ENCODE measurements around the gene MUC20. TPM values are rescaled to one million over a fixed set of nuclear protein-coding genes. Genes with fewer than 3 reads are reported as not detected.
"Not testable (repeated sequence)": the region's sequence is repeated elsewhere in the genome, so short reads cannot be mapped to it uniquely, and the experiment has no call there.

Gene MUC20
- total RNA-seq, 1 donor from 2014 or later: 0.17 TPM

DNA sequence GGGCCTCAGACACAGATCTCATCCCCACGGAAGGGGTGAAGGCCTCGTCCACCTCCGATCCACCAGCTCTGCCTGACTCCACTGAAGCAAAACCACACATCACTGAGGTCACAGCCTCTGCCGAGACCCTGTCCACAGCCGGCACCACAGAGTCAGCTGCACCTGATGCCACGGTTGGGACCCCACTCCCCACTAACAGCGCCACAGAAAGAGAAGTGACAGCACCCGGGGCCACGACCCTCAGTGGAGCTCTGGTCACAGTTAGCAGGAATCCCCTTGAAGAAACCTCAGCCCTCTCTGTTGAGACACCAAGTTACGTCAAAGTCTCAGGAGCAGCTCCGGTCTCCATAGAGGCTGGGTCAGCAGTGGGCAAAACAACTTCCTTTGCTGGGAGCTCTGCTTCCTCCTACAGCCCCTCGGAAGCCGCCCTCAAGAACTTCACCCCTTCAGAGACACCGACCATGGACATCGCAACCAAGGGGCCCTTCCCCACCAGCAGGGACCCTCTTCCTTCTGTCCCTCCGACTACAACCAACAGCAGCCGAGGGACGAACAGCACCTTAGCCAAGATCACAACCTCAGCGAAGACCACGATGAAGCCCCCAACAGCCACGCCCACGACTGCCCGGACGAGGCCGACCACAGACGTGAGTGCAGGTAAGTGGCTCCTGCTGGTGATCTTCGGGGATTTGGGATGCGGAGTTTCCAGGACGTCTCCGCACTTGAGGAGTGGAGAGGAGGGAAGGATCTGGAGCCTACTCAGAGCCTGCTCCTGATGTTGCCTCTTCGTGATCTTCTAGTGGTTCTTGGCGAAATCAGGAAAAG, 5.3 kb downstream of the MUC20 start:
- Mint-ChIP-seq H3K27ac (peak overlapping the region; percentile 81), H3K4me1 (peaks cover 23% of the 10 kb centered on the region)
- H3K27ac ChIP-seq; H3K36me3 Mint-ChIP-seq; H3K9me3 ChIP-seq (ENCODE audit: low read depth); H3K9ac ChIP-seq; H3K4me3 Mint-ChIP-seq; H3K4me3 ChIP-seq; H3K4me1 ChIP-seq; H3K9me3 Mint-ChIP-seq; H3K4me2 ChIP-seq; H4K20me1 ChIP-seq (ENCODE audit: low read depth); H3F3A ChIP-seq (ENCODE audit: low read depth); DNase-seq (ENCODE audit: low spot score); H3K27me3 ChIP-seq; H3K79me2 ChIP-seq (ENCODE audit: low read depth); H2AFZ ChIP-seq (replicated peaks); H3K36me3 ChIP-seq; H3K27me3 Mint-ChIP-seq (ENCODE audit: insufficient read depth, low read depth): not testable (repeated sequence)

DNA sequence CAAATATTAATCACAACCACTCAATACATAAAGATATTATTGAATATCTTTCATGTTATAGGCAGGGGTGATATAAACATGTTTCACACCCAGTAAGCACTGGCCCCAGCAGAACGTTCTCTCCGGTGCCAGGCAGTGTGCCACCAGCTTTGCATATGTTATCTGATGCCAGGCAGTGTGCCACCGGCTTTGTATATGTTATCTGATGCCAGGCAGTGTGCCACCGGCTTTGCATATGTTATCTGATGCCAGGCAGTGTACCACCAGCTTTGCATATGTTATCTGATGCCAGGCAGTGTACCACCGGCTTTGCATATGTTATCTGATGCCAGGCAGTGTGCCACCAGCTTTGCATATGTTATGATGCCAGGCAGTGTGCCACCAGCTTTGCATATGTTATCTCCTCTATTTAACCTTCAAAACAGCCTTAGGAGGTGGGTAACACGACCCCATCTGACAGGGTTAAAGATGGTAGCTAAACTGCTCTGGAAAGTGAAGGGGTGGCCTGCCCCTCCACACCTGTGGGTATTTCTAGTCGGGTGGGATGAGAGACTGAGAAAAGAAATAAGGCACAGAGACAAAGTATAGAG, 6.9 kb downstream of the MUC20 start:
- Histone ChIP-seq H4K20me1 (ENCODE audit: low read depth) (no peaks in the 10 kb centered on the region), H3K27ac (no peak overlapping the region), H3K79me2 (ENCODE audit: low read depth) (no peaks in the 10 kb centered on the region), H3K36me3 (no peaks in the 10 kb centered on the region), H3F3A (ENCODE audit: low read depth) (no peaks in the 10 kb centered on the region), H3K4me2 (no peak overlapping the region), H3K27me3 (no peaks in the 10 kb centered on the region), H3K4me1 (no peaks in the 10 kb centered on the region), H2AFZ (replicated peaks) (no peak overlapping the region), H3K9ac (no peak overlapping the region), H3K4me3 (no peak overlapping the region), H3K9me3 (ENCODE audit: low read depth) (no peaks in the 10 kb centered on the region)
- DNase-seq (ENCODE audit: low spot score): no peak
- Mint-ChIP-seq H3K36me3 (no peaks in the 10 kb centered on the region), H3K4me1 (peaks cover 23% of the 10 kb centered on the region), H3K4me3 (no peak overlapping the region), H3K27me3 (ENCODE audit: insufficient read depth, low read depth) (peaks cover 7% of the 10 kb centered on the region), H3K27ac (no peak overlapping the region), H3K9me3 (no peaks in the 10 kb centered on the region)
- no peak for TF ChIP-seq EZH2phosphoT487 (IDR thresholded peaks at IDR 0.05)
- no peak for TF ChIP-seq EZH2 (IDR thresholded peaks at IDR 0.05)
- TF ChIP-seq, protein P1, sequence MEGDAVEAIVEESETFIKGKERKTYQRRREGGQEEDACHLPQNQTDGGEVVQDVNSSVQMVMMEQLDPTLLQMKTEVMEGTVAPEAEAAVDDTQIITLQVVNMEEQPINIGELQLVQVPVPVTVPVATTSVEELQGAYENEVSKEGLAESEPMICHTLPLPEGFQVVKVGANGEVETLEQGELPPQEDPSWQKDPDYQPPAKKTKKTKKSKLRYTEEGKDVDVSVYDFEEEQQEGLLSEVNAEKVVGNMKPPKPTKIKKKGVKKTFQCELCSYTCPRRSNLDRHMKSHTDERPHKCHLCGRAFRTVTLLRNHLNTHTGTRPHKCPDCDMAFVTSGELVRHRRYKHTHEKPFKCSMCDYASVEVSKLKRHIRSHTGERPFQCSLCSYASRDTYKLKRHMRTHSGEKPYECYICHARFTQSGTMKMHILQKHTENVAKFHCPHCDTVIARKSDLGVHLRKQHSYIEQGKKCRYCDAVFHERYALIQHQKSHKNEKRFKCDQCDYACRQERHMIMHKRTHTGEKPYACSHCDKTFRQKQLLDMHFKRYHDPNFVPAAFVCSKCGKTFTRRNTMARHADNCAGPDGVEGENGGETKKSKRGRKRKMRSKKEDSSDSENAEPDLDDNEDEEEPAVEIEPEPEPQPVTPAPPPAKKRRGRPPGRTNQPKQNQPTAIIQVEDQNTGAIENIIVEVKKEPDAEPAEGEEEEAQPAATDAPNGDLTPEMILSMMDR (IDR thresholded peaks at IDR 0.05): no peak

DNA sequence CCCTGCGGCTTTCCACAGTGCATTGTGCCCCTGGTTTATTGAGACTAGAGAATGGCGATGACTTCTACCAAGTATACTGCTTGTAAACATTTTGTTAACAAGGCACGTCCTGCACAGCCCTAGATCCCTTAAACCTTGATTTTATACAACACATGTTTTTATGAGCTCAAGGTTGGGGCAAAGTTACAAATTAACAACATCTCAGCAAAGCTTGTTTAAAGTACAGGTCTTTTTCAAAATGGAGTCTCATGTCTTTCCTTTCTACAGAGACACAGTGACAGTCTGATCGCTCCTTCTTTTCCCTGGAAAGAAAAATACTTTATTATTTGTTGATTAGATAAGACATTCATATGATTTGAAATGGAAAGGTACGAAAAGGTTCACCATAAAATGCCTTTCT, 8.0 kb downstream of the MUC20 start:
- H3K27ac ChIP-seq; H3K9me3 ChIP-seq (ENCODE audit: low read depth); H3K27me3 Mint-ChIP-seq (ENCODE audit: insufficient read depth, low read depth); H3K9me3 Mint-ChIP-seq; H3K4me1 ChIP-seq; H3K79me2 ChIP-seq (ENCODE audit: low read depth); H3K27me3 ChIP-seq; H3F3A ChIP-seq (ENCODE audit: low read depth); H3K36me3 Mint-ChIP-seq; H2AFZ ChIP-seq (replicated peaks); H3K4me3 ChIP-seq; H4K20me1 ChIP-seq (ENCODE audit: low read depth); DNase-seq (ENCODE audit: low spot score); H3K36me3 ChIP-seq; H3K9ac ChIP-seq; H3K4me2 ChIP-seq; H3K4me3 Mint-ChIP-seq: not testable (repeated sequence)
- peak overlapping the region; percentile 31 for H3K27ac Mint-ChIP-seq
- H3K4me1 Mint-ChIP-seq: peaks cover 30% of the 10 kb centered on the region

DNA sequence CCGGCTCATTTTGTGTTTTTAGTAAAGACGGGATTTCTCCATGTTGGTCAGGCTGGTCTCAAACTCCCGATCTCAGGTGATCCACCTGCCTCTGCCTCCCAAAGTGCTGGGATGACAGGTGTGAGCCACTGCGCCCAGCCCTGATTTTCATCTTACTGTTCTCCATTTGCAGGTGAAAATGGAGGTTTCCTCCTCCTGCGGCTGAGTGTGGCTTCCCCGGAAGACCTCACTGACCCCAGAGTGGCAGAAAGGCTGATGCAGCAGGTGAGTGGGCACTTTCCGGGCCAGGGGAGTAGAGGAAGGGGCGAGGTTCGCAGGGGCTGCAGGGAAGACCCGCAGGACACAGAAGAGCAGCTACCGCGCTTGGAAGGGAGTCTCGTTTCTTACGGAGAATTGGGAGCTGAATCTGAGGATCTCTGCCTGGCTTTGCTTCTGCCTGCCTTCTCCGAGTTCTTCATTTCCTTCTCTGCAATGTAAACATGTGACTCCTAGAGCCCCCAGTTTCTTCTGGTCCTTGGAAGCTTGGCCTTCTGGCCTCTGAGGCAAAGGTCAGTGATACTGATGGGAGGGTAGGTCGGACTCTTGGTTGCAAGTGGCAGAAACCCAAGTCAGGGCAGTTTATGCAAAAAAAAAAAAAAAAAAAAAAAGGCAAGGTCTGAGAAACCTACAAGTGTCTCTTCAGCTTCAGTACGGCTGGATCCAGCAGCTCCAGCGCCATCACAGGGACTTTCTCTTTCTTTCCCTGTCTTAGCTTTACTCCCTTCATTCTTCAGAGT, 8.9 kb downstream of the MUC20 start:
- H3K27ac ChIP-seq: no peak overlapping the region
- no peaks in the 10 kb centered on the region for H3K79me2 ChIP-seq (ENCODE audit: low read depth)
- Mint-ChIP-seq H3K27me3 (ENCODE audit: insufficient read depth, low read depth) (peaks cover 7% of the 10 kb centered on the region), H3K4me1 (peaks cover 30% of the 10 kb centered on the region), H3K4me3 (no peak overlapping the region), H3K27ac (peak overlapping the region; percentile 72), H3K9me3 (no peaks in the 10 kb centered on the region), H3K36me3 (no peaks in the 10 kb centered on the region)
- no peaks in the 10 kb centered on the region for H3K9me3 ChIP-seq (ENCODE audit: low read depth)
- H3K9ac ChIP-seq: no peak overlapping the region
- TF ChIP-seq, protein P1 (IDR thresholded peaks at IDR 0.05): no peak
- TF ChIP-seq EZH2phosphoT487 (IDR thresholded peaks at IDR 0.05): no peak
- TF ChIP-seq EZH2 (IDR thresholded peaks at IDR 0.05): no peak
- H3K4me3 ChIP-seq: no peak overlapping the region
- no peak overlapping the region for H3K4me2 ChIP-seq
- no peaks in the 10 kb centered on the region for H3K27me3 ChIP-seq
- no peak overlapping the region for H2AFZ ChIP-seq (replicated peaks)
- no peak for DNase-seq (ENCODE audit: low spot score)
- no peaks in the 10 kb centered on the region for H4K20me1 ChIP-seq (ENCODE audit: low read depth)
- no peaks in the 10 kb centered on the region for H3F3A ChIP-seq (ENCODE audit: low read depth)
- no peaks in the 10 kb centered on the region for H3K36me3 ChIP-seq
- no peaks in the 10 kb centered on the region for H3K4me1 ChIP-seq
